Measurements from ENCODE around the gene ZNF474.
A peak's percentile ranks its signal among the peaks of the same experiment; 100 is the strongest.
"Not testable (repeated sequence)": the region's sequence is repeated elsewhere in the genome, so short reads cannot be mapped to it uniquely, and the experiment has no call there.

ZNF474 gene

GRCh38 chr5:122129306-122129705, at the start of gene ZNF474:
TSS of gene ZNF474 (plus strand) at chr5:122129546. CDS start at chr5:122151991, 22,445 bp downstream.
- DNase-seq, result no peak

GRCh38 chr5:122081541-122081940, 47.8 kb upstream of the ZNF474 start:
- no peak for DNase-seq

GRCh38 chr5:122083535-122083934, 45.8 kb upstream of the ZNF474 start:
- DNase-seq, result no peak

GRCh38 chr5:122085041-122085440, 44.3 kb upstream of the ZNF474 start:
- no peak for DNase-seq

- no peak for DNase-seq
These were observed 40.0 kb upstream of the ZNF474 start for GRCh38 chr5:122089096-122090013.

- no peak for DNase-seq
These were observed 37.3 kb upstream of the ZNF474 start for GRCh38 chr5:122091936-122092600.

GRCh38 chr5:122093415-122094180, 35.7 kb upstream of the ZNF474 start:
- DNase-seq, result no peak

GRCh38 chr5:122094251-122094650, 35.1 kb upstream of the ZNF474 start:
- DNase-seq, result not testable (repeated sequence)

GRCh38 chr5:122095158-122095557, 34.2 kb upstream of the ZNF474 start:
- DNase-seq, result no peak

GRCh38 chr5:122097391-122097790, 32.0 kb upstream of the ZNF474 start:
- DNase-seq, result no peak

- no peak for DNase-seq
These were observed 30.1 kb upstream of the ZNF474 start for GRCh38 chr5:122099060-122099790.

- peak; percentile 3 for DNase-seq
These were observed 27.6 kb upstream of the ZNF474 start for GRCh38 chr5:122101636-122102285.

GRCh38 chr5:122102825-122103224, 26.5 kb upstream of the ZNF474 start:
- DNase-seq, result no peak

- no peak for DNase-seq
These were observed 23.4 kb upstream of the ZNF474 start for GRCh38 chr5:122105909-122106308.

GRCh38 chr5:122107016-122107415, 22.3 kb upstream of the ZNF474 start:
- no peak for DNase-seq

- no peak for DNase-seq
These were observed 18.4 kb upstream of the ZNF474 start for GRCh38 chr5:122110987-122111386.

- DNase-seq, result no peak
These were observed 17.9 kb upstream of the ZNF474 start for GRCh38 chr5:122111460-122111859.

GRCh38 chr5:122112063-122112462, 17.3 kb upstream of the ZNF474 start:
- no peak for DNase-seq

GRCh38 chr5:122112733-122113558, 16.4 kb upstream of the ZNF474 start:
- DNase-seq, result no peak

GRCh38 chr5:122114501-122114900, 14.8 kb upstream of the ZNF474 start:
- DNase-seq, result no peak

- DNase-seq, result no peak
These were observed 10.9 kb upstream of the ZNF474 start for GRCh38 chr5:122118356-122118948.

Data from CD4-positive, alpha-beta T cell treated with Interleukin-17A for 1 hour (primary cell).